ENCODE results near the gene DNAH11. TPM values are rescaled to one million over a fixed set of nuclear protein-coding genes. Genes with fewer than 3 reads are reported as not detected.

The DNAH11 gene
- polyA plus RNA-seq, 1 experiment = not detected

DNA sequence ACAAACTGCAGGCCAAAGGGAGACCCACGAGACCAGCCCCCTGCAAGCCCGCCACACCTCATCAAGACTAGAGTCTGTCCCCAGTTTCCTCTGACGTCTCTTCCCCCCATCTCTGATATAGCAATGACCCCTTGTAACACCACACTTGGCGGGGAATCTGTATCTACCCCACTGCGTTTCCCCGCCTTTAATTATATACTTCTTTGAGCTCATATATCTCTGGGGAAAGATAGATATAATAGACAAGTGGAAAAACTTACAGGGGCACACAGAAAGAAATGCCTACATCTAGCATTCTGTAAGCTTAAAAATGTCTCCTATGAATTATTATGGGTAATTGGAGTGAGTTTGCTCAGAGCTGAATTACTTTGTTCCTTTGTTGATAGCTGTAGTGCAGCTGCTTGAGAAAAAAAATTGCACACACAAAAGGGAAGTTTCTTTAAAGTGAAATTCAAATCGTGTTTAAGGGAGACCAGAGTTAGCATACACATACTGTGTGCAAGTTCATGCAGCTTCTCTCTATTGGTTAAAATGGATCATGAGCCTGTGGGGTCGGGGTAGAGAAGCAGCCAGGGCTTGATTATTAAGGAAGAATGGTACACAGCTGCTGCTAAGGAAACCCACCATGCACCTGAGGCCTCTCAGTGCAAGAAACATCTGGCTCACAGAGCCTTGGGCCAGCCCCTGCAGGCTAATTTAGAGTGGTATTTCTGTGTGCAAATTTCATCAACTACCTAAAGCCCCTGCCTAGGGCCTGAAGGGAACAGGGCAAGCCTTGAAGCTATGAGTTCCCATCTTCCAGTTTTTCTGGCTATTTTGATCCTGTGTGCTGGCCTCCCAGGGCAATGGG, 370.3 kb downstream of the DNAH11 start:
- TF ChIP-seq, protein P1, sequence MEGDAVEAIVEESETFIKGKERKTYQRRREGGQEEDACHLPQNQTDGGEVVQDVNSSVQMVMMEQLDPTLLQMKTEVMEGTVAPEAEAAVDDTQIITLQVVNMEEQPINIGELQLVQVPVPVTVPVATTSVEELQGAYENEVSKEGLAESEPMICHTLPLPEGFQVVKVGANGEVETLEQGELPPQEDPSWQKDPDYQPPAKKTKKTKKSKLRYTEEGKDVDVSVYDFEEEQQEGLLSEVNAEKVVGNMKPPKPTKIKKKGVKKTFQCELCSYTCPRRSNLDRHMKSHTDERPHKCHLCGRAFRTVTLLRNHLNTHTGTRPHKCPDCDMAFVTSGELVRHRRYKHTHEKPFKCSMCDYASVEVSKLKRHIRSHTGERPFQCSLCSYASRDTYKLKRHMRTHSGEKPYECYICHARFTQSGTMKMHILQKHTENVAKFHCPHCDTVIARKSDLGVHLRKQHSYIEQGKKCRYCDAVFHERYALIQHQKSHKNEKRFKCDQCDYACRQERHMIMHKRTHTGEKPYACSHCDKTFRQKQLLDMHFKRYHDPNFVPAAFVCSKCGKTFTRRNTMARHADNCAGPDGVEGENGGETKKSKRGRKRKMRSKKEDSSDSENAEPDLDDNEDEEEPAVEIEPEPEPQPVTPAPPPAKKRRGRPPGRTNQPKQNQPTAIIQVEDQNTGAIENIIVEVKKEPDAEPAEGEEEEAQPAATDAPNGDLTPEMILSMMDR (IDR thresholded peaks at IDR 0.05; ENCODE audit: low read depth, low read length) = no peak
- DNase-seq (ENCODE audit: low read depth, low spot score) = no peak
- POLR2A ChIA-PET = no interaction called here
- CTCF ChIA-PET = interaction anchor here (0.6 to 1.1 kb wide), 2 partner anchors 11 to 169 kb away, joined by 3 to 4 read pairs; no protein-coding TSS in a partner anchor
- Histone ChIP-seq H3K4me3 (ENCODE audit: low read depth, low read length) (no peak overlapping the region), H3K9me3 (ENCODE audit: control insufficient read depth, insufficient read depth, low read length) (no peaks in the 10 kb centered on the region), H3K27me3 (ENCODE audit: control insufficient read depth, insufficient read depth, low read length) (no peaks in the 10 kb centered on the region), H3K27ac (ENCODE audit: low read depth, low read length) (no peak overlapping the region)

DNA sequence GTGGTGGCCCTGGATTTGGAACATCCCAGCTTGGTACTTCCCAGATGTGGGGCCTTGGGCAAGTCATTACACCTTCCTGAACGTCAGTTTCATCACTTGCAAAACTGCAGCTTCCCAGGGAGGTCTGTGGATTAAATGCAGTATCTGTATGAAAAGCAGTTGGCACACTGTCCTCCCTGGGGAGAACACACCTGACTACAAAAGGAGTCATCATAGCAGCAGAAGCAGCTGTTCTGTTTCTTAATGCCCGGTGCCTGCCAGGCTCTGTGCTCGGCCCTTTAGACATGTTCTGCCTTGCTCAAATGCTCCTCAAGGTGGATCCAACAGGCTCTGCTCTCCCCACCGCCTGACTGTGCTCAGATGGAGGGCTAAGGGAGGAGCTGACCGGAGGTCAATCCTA, 371.8 kb downstream of the DNAH11 start:
- no peak for DNase-seq (ENCODE audit: low read depth, low spot score)
- ChIA-PET POLR2A (no interaction called here), CTCF (no interaction called here)
- Histone ChIP-seq H3K9me3 (ENCODE audit: control insufficient read depth, insufficient read depth, low read length) (no peaks in the 10 kb centered on the region), H3K27me3 (ENCODE audit: control insufficient read depth, insufficient read depth, low read length) (no peaks in the 10 kb centered on the region), H3K4me3 (ENCODE audit: low read depth, low read length) (no peak overlapping the region), H3K27ac (ENCODE audit: low read depth, low read length) (no peak overlapping the region)
- TF ChIP-seq, protein P1 (IDR thresholded peaks at IDR 0.05; ENCODE audit: low read depth, low read length) = no peak

DNA sequence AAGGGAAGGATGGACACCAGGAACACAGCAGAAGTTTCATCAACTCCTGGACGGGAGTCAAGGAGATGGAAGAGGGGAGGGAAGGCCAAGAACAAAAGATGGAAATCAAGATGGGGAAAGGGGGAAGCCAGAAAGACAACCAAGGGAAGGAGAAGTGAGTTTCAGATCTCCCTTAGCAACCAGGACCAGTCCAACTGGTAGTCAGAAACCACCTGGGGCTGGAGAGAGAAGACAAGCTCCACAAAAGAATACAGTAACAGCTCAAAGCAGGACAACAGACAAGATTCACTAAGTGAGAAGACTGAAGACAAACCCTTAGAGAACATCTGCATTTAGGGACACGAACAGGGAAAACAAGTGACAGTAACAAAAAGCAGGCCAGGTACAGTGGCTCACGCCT, 372.3 kb downstream of the DNAH11 start:
- POLR2A ChIA-PET = no interaction called here
- no peak overlapping the region for H3K4me3 ChIP-seq (ENCODE audit: low read depth, low read length)
- H3K27ac ChIP-seq (ENCODE audit: low read depth, low read length) = no peak overlapping the region
- no peaks in the 10 kb centered on the region for H3K27me3 ChIP-seq (ENCODE audit: control insufficient read depth, insufficient read depth, low read length)
- no peaks in the 10 kb centered on the region for H3K9me3 ChIP-seq (ENCODE audit: control insufficient read depth, insufficient read depth, low read length)
- CTCF ChIA-PET = no interaction called here
- TF ChIP-seq, protein P1 (IDR thresholded peaks at IDR 0.05; ENCODE audit: low read depth, low read length) = no peak
- DNase-seq (ENCODE audit: low read depth, low spot score) = no peak

DNA sequence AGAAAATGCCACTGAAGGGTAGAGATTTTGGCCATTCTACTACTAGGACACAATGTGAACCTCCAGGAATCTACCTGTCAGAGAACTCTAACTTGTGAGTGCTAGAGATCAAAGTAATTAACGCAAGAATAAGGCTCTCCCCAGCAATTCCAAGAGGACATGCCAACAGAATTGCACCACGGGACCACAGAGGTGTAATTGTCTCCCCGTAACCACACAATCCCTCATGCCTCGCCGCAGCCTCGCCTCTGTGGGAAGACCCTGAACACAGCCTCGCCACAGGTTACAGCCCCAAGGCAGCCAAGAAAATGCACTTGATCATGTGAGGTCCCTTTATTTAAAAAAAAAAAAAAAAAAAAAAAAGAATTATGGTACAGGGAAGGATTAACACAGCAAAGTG, 373.3 kb downstream of the DNAH11 start:
- H3K27me3 ChIP-seq (ENCODE audit: control insufficient read depth, insufficient read depth, low read length) = no peaks in the 10 kb centered on the region
- CTCF ChIA-PET = no interaction called here
- POLR2A ChIA-PET = no interaction called here
- no peak overlapping the region for H3K27ac ChIP-seq (ENCODE audit: low read depth, low read length)
- DNase-seq (ENCODE audit: low read depth, low spot score) = no peak
- TF ChIP-seq, protein P1 (IDR thresholded peaks at IDR 0.05; ENCODE audit: low read depth, low read length) = no peak
- no peak overlapping the region for H3K4me3 ChIP-seq (ENCODE audit: low read depth, low read length)
- H3K9me3 ChIP-seq (ENCODE audit: control insufficient read depth, insufficient read depth, low read length) = no peaks in the 10 kb centered on the region

DNA sequence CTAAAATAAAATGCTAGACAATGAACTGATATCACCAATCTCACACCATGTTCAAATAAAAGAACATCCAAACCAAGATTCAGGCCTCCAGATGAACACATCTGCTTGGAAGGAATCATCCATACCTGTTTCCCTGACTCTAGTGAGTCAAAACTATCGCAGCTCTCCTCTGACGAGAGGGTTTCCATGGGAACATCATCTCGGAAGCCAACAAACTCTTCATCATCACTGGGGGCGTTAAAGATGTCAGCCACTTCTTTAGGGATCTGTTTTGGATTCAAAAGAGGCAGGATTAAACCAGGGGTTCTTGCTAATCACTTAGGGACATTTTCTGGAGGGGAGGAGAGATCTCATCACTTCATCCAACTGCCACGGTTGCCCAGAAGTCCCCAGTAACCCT, 373.8 kb downstream of the DNAH11 start:
- H3K9me3 ChIP-seq (ENCODE audit: control insufficient read depth, insufficient read depth, low read length) = no peaks in the 10 kb centered on the region
- H3K4me3 ChIP-seq (ENCODE audit: low read depth, low read length) = no peak overlapping the region
- H3K27ac ChIP-seq (ENCODE audit: low read depth, low read length) = no peak overlapping the region
- no peaks in the 10 kb centered on the region for H3K27me3 ChIP-seq (ENCODE audit: control insufficient read depth, insufficient read depth, low read length)
- ChIA-PET POLR2A (no interaction called here), CTCF (no interaction called here)
- DNase-seq (ENCODE audit: low read depth, low spot score) = no peak
- TF ChIP-seq, protein P1 (IDR thresholded peaks at IDR 0.05; ENCODE audit: low read depth, low read length) = no peak

Data from AG04450 (cell line).